Measurements from ENCODE around the gene AK5.

The AK5 gene

DNA sequence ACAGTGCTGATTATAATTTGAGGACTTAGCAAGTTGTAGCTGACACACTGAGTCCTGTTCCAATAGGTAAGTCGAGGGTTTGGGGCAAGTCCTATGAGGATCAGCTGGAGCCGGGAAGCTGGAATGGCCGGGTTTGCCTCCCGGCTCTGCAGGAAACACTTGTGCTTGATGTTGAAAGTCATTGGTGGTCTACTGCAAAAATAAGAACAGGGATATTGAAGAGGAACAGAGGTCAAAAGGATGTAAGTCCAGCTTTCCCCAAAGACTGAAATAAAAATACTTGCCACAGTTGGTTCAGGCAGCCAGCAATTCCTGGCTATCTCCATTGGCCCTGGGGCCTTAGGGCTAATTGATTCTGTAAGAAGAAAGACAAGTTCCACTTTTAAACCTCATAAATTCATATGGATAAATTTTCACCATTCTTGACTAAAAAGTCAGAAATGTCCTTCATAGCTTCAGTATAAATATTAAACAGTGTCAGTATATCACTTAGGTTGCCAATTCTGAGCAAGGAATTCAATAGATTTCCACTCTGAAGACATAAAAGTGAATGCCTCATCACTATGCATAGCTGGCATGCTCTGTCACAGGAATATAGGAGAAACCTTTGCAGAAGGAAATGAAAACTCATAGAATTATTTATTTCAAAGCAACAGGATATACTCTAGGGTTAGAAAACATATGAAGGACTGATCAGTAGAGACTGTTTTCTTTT is 165.2 kb downstream of the AK5 start:
- ATAC-seq (no peak), DNase-seq (no peak)

DNA sequence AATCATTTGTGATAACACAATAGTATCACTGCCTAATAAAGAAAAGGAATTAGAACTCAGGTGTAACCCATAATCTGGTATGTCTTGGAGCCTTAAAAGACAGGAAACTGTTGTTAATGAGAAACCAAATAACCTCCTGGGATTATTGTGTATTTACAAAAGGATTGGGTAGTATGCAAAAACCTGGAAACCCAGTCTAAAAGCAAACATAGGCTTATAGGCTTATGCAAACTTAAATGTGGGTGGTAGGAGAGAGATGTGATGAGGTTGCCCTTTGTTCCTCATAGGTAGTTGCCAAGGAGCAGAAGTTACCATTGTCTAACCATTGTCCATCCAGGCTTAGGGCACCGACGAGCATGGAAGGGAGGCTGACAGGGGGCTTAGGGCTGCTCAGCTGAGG is 165.8 kb downstream of the AK5 start:
- DNase-seq (no peak), ATAC-seq (no peak)

GRCh38 chr1:77459881-77460280 is 178.1 kb downstream of the AK5 start:
- ATAC-seq (no peak), DNase-seq (no peak)

DNA sequence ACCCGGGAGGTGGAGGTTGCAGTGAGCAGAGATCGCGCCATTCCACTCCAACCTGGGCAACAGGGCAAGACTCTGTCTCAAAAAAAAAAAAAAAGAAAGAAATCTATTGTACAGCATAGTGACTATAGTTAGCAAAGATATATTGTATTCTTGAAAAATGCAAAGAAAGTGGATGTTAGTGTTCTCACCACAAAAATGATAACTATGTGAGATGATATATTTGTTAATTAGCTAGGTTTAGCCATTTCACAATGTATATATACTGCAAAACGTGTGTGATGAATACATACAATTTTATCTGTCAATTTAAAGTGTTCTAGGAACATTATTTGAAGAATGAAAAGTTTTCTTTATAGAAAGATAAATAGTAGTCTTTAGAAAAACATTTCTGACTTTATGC is 179.9 kb downstream of the AK5 start:
- no peak for DNase-seq
- ATAC-seq: no peak

DNA sequence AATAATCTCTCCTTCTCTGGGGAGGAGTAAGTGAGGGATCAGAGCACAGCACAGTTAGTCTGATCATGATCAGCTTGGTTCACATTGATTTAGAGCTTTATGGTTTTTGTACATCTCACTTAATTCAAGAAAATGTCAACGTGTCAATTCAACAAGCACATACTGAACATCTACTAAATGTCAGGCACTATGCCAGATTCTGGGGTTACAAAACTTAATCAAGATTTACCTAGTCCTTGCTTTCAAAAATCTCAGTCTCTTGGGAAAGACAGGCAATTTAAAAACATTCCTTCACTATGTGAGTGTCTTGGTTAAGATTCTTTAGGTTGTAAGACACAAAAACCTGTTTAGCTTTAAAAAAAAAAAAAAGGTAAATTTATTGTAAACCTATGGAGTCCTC is 181.4 kb downstream of the AK5 start:
- ATAC-seq: no peak
- DNase-seq: no peak

- DNase-seq (no peak), ATAC-seq (no peak)
Measured at GRCh38 chr1:77465139-77465538, 183.3 kb downstream of the AK5 start.

DNA sequence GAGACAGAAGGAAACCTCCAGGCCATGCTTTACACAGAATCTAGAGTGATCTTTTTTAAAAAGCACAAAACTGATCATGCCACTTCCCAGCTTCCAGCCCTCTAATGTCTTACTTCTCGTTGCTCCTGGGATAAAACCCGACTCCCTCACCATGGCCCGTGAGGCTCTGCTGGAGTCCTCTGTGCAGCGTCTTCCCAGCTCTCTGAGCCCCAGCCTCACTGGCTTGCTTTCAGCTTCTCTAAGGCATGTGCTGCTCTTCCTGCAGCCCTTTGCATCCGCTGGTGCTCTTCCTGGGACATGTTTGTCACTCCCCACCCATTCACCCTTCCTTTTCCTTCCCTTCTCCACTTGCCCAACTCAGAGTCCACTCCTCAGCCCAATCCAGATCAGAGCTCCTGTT is 184.1 kb downstream of the AK5 start:
- DNase-seq (no peak), ATAC-seq (no peak)

DNA sequence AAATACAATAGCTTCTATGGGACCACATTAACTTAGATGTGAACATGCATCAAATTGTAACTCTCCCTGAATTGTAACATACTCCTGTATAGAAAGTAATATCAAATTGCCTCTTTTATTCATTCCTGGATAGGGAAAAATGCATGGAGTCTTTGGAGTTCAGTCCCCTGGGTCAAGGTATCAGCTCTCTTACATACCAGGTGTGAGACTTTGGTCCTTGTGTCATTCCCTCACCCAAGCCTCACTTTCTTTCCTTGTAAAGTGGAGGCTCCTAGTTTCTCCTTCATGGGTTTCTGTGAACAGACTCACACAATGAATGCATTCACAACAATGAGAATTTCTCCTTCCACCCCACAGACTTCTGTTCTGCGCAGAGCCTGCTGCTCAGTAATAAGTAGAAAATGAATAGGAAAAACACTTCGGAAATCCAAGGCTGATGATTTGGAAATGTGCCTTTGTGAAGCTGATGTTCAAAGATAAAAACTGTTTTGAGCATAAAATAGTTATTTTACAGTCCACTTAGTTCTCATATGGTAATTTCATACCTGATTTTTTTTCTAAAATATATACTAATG is 185.3 kb downstream of the AK5 start:
- ATAC-seq: no peak
- no peak for DNase-seq

GRCh38 chr1:77467741-77468140 is 185.9 kb downstream of the AK5 start:
- DNase-seq (no peak), ATAC-seq (no peak)

- no peak for ATAC-seq
Measured at GRCh38 chr1:77468257-77468948, 186.6 kb downstream of the AK5 start.

GRCh38 chr1:77468949-77469710 is 187.3 kb downstream of the AK5 start:
- ATAC-seq (no peak), DNase-seq (no peak)

More at GRCh38 chr1:77468257-77468948, 186.6 kb downstream of the AK5 start:
- DNase-seq: no peak

GRCh38 chr1:77471691-77472090 is 189.9 kb downstream of the AK5 start:
- DNase-seq (no peak), ATAC-seq (no peak)

- ATAC-seq (no peak), DNase-seq (no peak)
Measured at GRCh38 chr1:77473690-77474089, 191.9 kb downstream of the AK5 start.

- DNase-seq: no peak
- no peak for ATAC-seq
Measured at GRCh38 chr1:77475641-77476040, 193.8 kb downstream of the AK5 start.

DNA sequence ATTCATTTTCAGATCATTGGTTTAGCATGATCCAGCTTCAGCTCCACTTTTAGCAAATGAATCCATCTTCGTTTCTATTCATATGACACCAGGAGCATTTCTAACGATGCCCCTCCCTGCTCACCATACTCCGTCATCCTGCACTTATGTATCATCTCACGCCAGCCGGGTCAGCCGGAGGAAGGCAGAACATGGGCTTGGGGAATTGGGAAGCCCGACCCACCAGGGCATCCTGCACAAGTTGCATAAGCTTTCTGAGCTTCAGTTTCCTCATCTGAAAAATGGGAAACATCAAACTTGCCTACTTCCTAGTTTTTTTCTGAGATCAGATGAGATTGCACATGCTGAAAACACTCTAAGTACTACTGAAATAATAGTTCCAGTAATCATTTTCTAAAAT is 194.7 kb downstream of the AK5 start:
- no peak for ATAC-seq
- no peak for DNase-seq

DNA sequence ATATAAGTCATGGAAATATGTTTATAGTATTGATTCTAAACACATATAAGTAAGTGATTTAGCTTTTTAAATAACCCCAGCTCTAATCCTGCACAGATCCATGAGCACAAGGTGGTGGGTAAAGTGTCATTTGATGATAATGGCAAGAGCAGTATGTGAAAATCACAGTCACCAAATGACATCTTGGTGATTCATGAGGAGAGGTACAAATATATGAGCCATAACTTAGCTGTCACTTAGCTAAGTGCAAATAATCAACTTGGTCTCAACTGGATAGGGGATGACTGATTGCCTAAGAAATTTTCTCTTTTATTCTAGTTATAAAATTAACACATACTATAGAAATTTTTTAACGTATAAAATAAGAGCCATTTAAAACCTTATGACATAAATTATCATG is 202.5 kb downstream of the AK5 start:
- no peak for ATAC-seq
- no peak for DNase-seq

DNA sequence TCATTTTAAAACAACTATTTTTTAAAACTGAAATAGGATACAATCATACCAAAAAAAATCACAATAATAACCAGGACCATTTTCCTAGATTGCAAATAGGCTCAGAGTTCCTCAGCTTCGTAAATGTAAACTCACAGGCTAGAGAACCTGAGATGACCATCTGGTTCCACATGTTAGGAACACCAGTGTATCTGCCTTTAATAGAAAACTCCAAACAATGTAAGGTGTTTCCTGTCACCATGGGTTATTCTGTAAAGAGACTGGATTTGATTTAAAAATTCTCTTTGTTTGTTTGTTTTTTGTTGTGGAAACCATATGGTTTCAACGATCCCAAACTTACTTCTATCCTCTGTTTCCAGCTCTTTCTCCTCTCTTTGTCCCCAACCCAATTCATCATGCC is 203.1 kb downstream of the AK5 start:
- ATAC-seq (no peak), DNase-seq (no peak)

DNA sequence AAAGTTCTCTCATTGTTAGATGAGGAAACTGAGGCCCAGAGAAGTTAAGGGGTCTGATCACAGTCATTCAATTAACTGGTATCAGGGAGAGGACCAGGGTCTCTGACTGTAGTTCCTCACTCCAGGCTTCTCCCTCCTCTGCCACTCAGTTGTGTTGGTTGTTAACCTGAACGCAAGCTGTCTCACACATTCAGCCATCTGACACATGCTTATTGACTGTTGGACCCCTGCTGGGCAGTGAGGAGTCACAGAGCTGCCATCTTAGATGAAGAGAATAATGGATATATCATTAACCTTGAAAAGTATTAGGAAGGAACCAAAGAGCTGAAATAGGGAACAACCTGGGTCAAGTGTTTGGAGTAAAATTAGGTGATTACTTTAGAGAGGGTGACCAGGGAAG is 205.8 kb downstream of the AK5 start:
- no peak for DNase-seq
- ATAC-seq: no peak

DNA sequence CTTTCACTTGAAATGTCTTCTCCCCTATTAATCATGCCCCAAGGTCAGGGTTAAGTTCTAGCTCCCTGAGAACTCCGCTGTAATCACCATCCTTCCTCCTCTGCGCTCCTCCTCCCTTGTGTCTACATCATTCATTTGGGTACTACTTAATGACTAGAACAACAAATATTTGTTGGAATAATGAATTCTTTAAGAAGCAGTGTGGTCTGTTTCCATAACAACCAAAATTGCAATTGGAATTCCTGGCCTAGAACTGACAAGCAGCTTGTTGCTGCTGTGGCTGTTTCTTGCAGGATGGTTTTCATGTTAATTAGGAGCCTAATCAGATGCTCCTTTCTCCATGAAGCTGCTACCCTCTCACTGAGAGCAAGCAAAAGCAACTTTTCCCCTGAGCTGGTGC is 208.1 kb downstream of the AK5 start:
- ATAC-seq (no peak), DNase-seq (no peak)

GRCh38 chr1:77494026-77494425 is 212.2 kb downstream of the AK5 start:
- ATAC-seq (no peak), DNase-seq (no peak)

GRCh38 chr1:77498918-77499317 is 217.1 kb downstream of the AK5 start:
- DNase-seq: no peak
- ATAC-seq: no peak

DNA sequence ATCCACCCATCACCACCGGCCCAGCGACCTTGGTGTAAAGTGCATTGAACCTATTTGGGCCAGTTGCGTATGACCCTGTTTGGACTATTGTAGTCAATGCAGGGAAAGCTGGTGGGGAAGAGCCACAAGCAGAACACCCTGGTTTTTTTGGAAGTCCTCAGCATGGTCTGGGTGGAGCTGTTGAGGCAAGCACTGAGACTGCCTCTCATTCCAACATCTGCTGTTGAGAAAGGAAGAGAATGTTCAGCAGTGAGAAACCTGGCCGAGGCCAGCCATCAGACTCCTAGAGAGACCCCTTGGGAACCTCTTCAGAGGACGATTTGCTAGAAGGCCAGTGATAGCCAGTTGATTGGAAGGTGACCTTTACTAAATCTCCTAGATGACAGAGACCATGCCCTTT is 217.6 kb downstream of the AK5 start:
- ATAC-seq: no peak
- DNase-seq: no peak

DNA sequence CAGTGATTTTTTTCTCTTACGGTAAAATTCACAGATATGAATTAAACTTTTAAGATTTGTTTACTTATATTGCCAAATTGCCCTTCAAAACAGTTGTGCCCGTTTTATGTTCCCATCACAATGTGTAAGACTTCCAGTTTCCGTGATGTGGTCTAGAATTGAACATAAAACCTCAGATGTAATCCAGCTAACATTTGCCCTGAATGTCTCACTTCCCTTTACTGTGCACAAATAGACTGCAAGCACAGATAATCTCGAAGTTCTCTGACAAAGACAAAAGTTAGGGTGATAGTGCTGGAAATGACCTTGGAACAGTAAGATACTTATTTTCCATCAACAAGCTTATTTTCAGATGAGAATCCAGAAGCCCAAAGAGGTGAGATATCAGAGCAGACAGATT is 223.2 kb downstream of the AK5 start:
- no peak for ATAC-seq

More for the DNA sequence above, 223.2 kb downstream of the AK5 start:
- DNase-seq: no peak
